H9 (cell line): ENCODE results near the gene POLQ. TPM values are rescaled to one million over a fixed set of nuclear protein-coding genes. Genes with fewer than 3 reads are reported as not detected.

Source experiments
- DNase-seq: peaks from one replicate; pipeline ENCODE4 v3.0.0-alpha.2; 2017
- H2AFZ ChIP-seq: one replicate; pipeline ENCODE4 v1.6.1; 2013; ENCODE audit warnings: mild to moderate bottlenecking, low read length, control low read depth, moderate library complexity
- H2AK5ac ChIP-seq: 2 replicates; pipeline ENCODE4 v1.6.1; 2013; ENCODE audit warnings: low read length, control low read depth, mixed read lengths; ENCODE audit not compliant: insufficient read length
- H2BK120ac ChIP-seq: one replicate; pipeline ENCODE4 v1.6.1; 2013; ENCODE audit warnings: low read depth, mild to moderate bottlenecking, low read length, control low read depth, inconsistent platforms; ENCODE audit not compliant: poor library complexity, severe bottlenecking
- H2BK12ac ChIP-seq: 2 replicates; pipeline ENCODE4 v1.6.1; 2013; ENCODE audit warnings: low read length, control low read depth, mixed read lengths, low read depth; ENCODE audit not compliant: insufficient read length
- H2BK15ac ChIP-seq: 2 replicates; pipeline ENCODE4 v1.6.1; 2013; ENCODE audit warnings: low read depth, low read length, control low read depth
- H2BK20ac ChIP-seq: one replicate; pipeline ENCODE4 v1.6.1; 2013; ENCODE audit warnings: low read depth, mild to moderate bottlenecking, low read length, control low read depth, inconsistent platforms; ENCODE audit not compliant: poor library complexity, severe bottlenecking
- H2BK5ac ChIP-seq: 2 replicates; pipeline ENCODE4 v1.6.1; 2013; ENCODE audit warnings: low read length, control low read depth, mixed read lengths; ENCODE audit not compliant: insufficient read length
- H3K14ac ChIP-seq: 2 replicates; pipeline ENCODE4 v1.6.1; 2013; ENCODE audit warnings: low read length, control low read depth; ENCODE audit not compliant: insufficient read depth
- H3K18ac ChIP-seq: 2 replicates; pipeline ENCODE4 v1.6.1; 2013; ENCODE audit warnings: low read depth, mild to moderate bottlenecking, mixed read lengths, low read length, control low read depth; ENCODE audit not compliant: insufficient read length
- H3K23ac ChIP-seq: 2 replicates; pipeline ENCODE4 v1.6.1; 2013; ENCODE audit warnings: low read length, control low read depth, mixed read lengths, low read depth; ENCODE audit not compliant: insufficient read length
- H3K23me2 ChIP-seq: 2 replicates; pipeline ENCODE4 v1.6.1; 2013; ENCODE audit warnings: low read depth, mild to moderate bottlenecking, mixed read lengths, low read length, control low read depth; ENCODE audit not compliant: insufficient read length, poor library complexity, severe bottlenecking
- H3K27ac ChIP-seq: 2 replicates; pipeline ENCODE4 v1.5.1; 2013; ENCODE audit warnings: low read length, control low read depth, mixed read lengths, low read depth; ENCODE audit not compliant: insufficient read length
- H3K27me3 ChIP-seq: 2 replicates; pipeline ENCODE4 v1.6.1; 2013; ENCODE audit warnings: low read length, control low read depth, inconsistent platforms; ENCODE audit not compliant: insufficient read depth
- H3K4ac ChIP-seq: 2 replicates; pipeline ENCODE4 v1.6.1; 2013; ENCODE audit warnings: low read depth, mild to moderate bottlenecking, control low read depth, inconsistent platforms, low read length, moderate library complexity
- H3K4me1 ChIP-seq: 2 replicates; pipeline ENCODE4 v1.6.1; 2013; ENCODE audit warnings: low read length, control low read depth, inconsistent platforms; ENCODE audit not compliant: insufficient read depth
- H3K4me2 ChIP-seq: 2 replicates; pipeline ENCODE4 v1.6.1; 2013; ENCODE audit warnings: low read length, control low read depth, mixed read lengths; ENCODE audit not compliant: insufficient read length, insufficient read depth
- H3K56ac ChIP-seq: 2 replicates; pipeline ENCODE4 v1.6.1; 2013; ENCODE audit warnings: low read depth, mild to moderate bottlenecking, mixed read lengths, low read length, control low read depth; ENCODE audit not compliant: insufficient read length
- H3K79me1 ChIP-seq: 2 replicates; pipeline ENCODE4 v1.6.1; 2013; ENCODE audit warnings: low read depth, mild to moderate bottlenecking, moderate library complexity, low read length, control low read depth, inconsistent platforms; ENCODE audit not compliant: insufficient read depth, poor library complexity, severe bottlenecking
- H3K79me2 ChIP-seq: 2 replicates; pipeline ENCODE4 v1.6.1; 2013; ENCODE audit warnings: low read length, control low read depth, inconsistent platforms; ENCODE audit not compliant: insufficient read depth
- H3K9ac ChIP-seq: 2 replicates; pipeline ENCODE4 v1.6.1; 2013; ENCODE audit warnings: low read length, control low read depth, mixed read lengths; ENCODE audit not compliant: insufficient read length; ENCODE audit errors: extremely low read depth
- H3K9me3 ChIP-seq: one replicate; pipeline ENCODE4 v1.6.1; 2013; ENCODE audit warnings: low read depth, low read length, inconsistent platforms; ENCODE audit not compliant: control insufficient read depth
- H3T11ph ChIP-seq: one replicate; pipeline ENCODE4 v1.6.1; 2013; ENCODE audit warnings: mild to moderate bottlenecking, low read length, control low read depth, inconsistent platforms
- H4K20me1 ChIP-seq: one replicate; pipeline ENCODE4 v1.6.1; 2013; ENCODE audit not compliant: control insufficient read depth, insufficient read length, insufficient read depth
- H4K5ac ChIP-seq: 2 replicates; pipeline ENCODE4 v1.6.1; 2013; ENCODE audit warnings: low read depth, mild to moderate bottlenecking, mixed read lengths, low read length, control low read depth; ENCODE audit not compliant: insufficient read length
- H4K8ac ChIP-seq: replicated peaks from 2 replicates; pipeline ENCODE4 v1.6.1; 2013; ENCODE audit warnings: low read length, control low read depth, mixed read lengths, low read depth; ENCODE audit not compliant: insufficient read length
- H4K91ac ChIP-seq: 2 replicates; pipeline ENCODE4 v1.6.1; 2013; ENCODE audit warnings: low read depth, mild to moderate bottlenecking, moderate library complexity, mixed read lengths, low read length, control low read depth; ENCODE audit not compliant: insufficient read length
- H3K27ac Mint-ChIP-seq, 3 experiments: 2 replicates in 2 of 3; 3 replicates in 1 of 3; pipeline ENCODE4 v1.8.0; 2020 to 2021; ENCODE audit warnings: mixed read lengths in 3 of 3, mild to moderate bottlenecking in 1 of 3, moderate library complexity in 1 of 3
- H3K27me3 Mint-ChIP-seq: 2 replicates; pipeline ENCODE4 v1.8.0; 2021; ENCODE audit warnings: low read depth, mild to moderate bottlenecking, moderate library complexity, mixed read lengths
- H3K36me3 Mint-ChIP-seq, 3 experiments: 2 replicates in 2 of 3; 3 replicates in 1 of 3; pipeline ENCODE4 v1.8.0; 2020 to 2021; ENCODE audit warnings: low read depth in 3 of 3, mixed read lengths in 3 of 3; ENCODE audit not compliant: insufficient read depth in 1 of 3
- H3K4me1 Mint-ChIP-seq, 2 experiments: 2 replicates each; pipeline ENCODE4 v1.8.0; 2020; ENCODE audit warnings: mixed read lengths in 2 of 2
- H3K4me3 Mint-ChIP-seq, 2 experiments: 2 replicates in 1 of 2; 3 replicates in 1 of 2; pipeline ENCODE4 v1.8.0; 2020 to 2021; ENCODE audit warnings: mild to moderate bottlenecking in 2 of 2, mixed read lengths in 2 of 2, moderate library complexity in 1 of 2
- H3K9me3 Mint-ChIP-seq, 2 experiments: 2 replicates in 1 of 2; 3 replicates in 1 of 2; pipeline ENCODE4 v1.8.0; 2020; ENCODE audit warnings: mild to moderate bottlenecking in 2 of 2, mixed read lengths in 2 of 2, moderate library complexity in 1 of 2
- total RNA-seq: library from RNA; stranded (reverse); gene quantifications from 2 replicates; pipeline ENCODE4 v1.2.1, GENCODE V29; 2021
- TF ChIP-seq, protein P1 (sequence below): fragments of 200-600 bp; sonication (generic); conservative IDR thresholded peaks from 3 replicates; pipeline ENCODE4 v1.8.0; 2021; ENCODE audit warnings: antibody characterized with exemption, mild to moderate bottlenecking

Gene POLQ
- total RNA-seq, 1 experiment from 2014 or later, result 15.4 TPM

- H2BK12ac ChIP-seq, result no peak overlapping the region
- no peak overlapping the region for H3K18ac ChIP-seq
- no peaks in the 10 kb centered on the region for H3K27me3 ChIP-seq
- no peaks in the 10 kb centered on the region for H3K23me2 ChIP-seq
- H3K56ac ChIP-seq, result no peak overlapping the region
- no peak overlapping the region for H2AK5ac ChIP-seq
- H3K79me1 ChIP-seq, result no peaks in the 10 kb centered on the region
- no peak overlapping the region for H2AFZ ChIP-seq
- H2BK15ac ChIP-seq, result no peak overlapping the region
- H3K36me3 Mint-ChIP-seq, result peaks cover 29 to 79% (median 74%) of the 10 kb centered on the region in 3 experiments
- no peaks in the 10 kb centered on the region for H4K20me1 ChIP-seq
- no peak overlapping the region for H4K91ac ChIP-seq
- no peak overlapping the region for H3K9ac ChIP-seq
- H3K4me3 Mint-ChIP-seq, result no peak overlapping the region
- no peak overlapping the region for H4K5ac ChIP-seq
- H3T11ph ChIP-seq, result no peak overlapping the region
- no peak overlapping the region for H4K8ac ChIP-seq
- peak overlapping the region in 1 of 3 experiments; percentile 5; a peak in 1 of 7 replicates for H3K27ac Mint-ChIP-seq
- no peaks in the 10 kb centered on the region for H3K27me3 Mint-ChIP-seq
- no peak overlapping the region for H2BK120ac ChIP-seq
- H3K4me2 ChIP-seq, result no peak overlapping the region
- no peak overlapping the region for H2BK20ac ChIP-seq
- H3K14ac ChIP-seq, result no peak overlapping the region
- H3K79me2 ChIP-seq, result no peaks in the 10 kb centered on the region
- no peak overlapping the region for H3K23ac ChIP-seq
- TF ChIP-seq, protein P1, sequence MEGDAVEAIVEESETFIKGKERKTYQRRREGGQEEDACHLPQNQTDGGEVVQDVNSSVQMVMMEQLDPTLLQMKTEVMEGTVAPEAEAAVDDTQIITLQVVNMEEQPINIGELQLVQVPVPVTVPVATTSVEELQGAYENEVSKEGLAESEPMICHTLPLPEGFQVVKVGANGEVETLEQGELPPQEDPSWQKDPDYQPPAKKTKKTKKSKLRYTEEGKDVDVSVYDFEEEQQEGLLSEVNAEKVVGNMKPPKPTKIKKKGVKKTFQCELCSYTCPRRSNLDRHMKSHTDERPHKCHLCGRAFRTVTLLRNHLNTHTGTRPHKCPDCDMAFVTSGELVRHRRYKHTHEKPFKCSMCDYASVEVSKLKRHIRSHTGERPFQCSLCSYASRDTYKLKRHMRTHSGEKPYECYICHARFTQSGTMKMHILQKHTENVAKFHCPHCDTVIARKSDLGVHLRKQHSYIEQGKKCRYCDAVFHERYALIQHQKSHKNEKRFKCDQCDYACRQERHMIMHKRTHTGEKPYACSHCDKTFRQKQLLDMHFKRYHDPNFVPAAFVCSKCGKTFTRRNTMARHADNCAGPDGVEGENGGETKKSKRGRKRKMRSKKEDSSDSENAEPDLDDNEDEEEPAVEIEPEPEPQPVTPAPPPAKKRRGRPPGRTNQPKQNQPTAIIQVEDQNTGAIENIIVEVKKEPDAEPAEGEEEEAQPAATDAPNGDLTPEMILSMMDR, result no peak
- H3K4me1 Mint-ChIP-seq, result no peaks in the 10 kb centered on the region
- H3K9me3 Mint-ChIP-seq, result no peaks in the 10 kb centered on the region
- H3K4me1 ChIP-seq, result no peaks in the 10 kb centered on the region
- no peak overlapping the region for H3K27ac ChIP-seq
- no peak overlapping the region for H3K4ac ChIP-seq
- H2BK5ac ChIP-seq, result no peak overlapping the region
- DNase-seq, result no peak
- no peaks in the 10 kb centered on the region for H3K9me3 ChIP-seq
Measured at GRCh38 chr3:121531269-121531668, 14.5 kb downstream of the POLQ start.
